GM12872 (cell line): Measurements from ENCODE around the gene PRG3.

ENCODE experiments used
- TF ChIP-seq, protein P1 (sequence below): IDR thresholded peaks from 3 replicates; pipeline ENCODE4 v1.5.1; 2011; ENCODE audit warnings: low read depth, mild to moderate bottlenecking, low read length, moderate library complexity; ENCODE audit not compliant: insufficient read depth

Gene PRG3

DNA sequence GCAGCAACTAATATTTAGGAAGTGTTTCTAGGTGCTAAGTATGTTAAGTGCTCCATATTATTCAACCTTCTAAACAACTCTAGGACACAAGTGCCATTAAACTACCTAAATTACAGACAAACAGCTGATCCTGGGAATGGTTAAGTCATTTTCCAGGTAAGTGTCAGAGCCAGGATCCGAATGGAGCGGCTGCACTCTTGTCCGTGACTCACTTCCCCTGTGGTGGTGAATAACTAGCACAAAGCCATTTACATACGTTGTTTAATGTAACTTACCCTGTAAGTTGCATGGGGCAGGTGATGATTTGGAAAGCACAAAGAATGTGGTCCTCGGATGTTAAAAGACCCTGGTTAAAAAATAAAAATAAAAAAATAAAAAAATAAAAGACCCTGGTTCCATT, 18.3 kb upstream of the PRG3 start:
- TF ChIP-seq, protein P1, sequence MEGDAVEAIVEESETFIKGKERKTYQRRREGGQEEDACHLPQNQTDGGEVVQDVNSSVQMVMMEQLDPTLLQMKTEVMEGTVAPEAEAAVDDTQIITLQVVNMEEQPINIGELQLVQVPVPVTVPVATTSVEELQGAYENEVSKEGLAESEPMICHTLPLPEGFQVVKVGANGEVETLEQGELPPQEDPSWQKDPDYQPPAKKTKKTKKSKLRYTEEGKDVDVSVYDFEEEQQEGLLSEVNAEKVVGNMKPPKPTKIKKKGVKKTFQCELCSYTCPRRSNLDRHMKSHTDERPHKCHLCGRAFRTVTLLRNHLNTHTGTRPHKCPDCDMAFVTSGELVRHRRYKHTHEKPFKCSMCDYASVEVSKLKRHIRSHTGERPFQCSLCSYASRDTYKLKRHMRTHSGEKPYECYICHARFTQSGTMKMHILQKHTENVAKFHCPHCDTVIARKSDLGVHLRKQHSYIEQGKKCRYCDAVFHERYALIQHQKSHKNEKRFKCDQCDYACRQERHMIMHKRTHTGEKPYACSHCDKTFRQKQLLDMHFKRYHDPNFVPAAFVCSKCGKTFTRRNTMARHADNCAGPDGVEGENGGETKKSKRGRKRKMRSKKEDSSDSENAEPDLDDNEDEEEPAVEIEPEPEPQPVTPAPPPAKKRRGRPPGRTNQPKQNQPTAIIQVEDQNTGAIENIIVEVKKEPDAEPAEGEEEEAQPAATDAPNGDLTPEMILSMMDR, result no peak

- TF ChIP-seq, protein P1, result no peak
Measured at GRCh38 chr11:57397394-57397990, 16.5 kb upstream of the PRG3 start.

- TF ChIP-seq, protein P1, result no peak
Measured at GRCh38 chr11:57396744-57397143, 15.8 kb upstream of the PRG3 start.

- TF ChIP-seq, protein P1, result no peak
Measured at GRCh38 chr11:57395905-57396623, 15.1 kb upstream of the PRG3 start.

DNA sequence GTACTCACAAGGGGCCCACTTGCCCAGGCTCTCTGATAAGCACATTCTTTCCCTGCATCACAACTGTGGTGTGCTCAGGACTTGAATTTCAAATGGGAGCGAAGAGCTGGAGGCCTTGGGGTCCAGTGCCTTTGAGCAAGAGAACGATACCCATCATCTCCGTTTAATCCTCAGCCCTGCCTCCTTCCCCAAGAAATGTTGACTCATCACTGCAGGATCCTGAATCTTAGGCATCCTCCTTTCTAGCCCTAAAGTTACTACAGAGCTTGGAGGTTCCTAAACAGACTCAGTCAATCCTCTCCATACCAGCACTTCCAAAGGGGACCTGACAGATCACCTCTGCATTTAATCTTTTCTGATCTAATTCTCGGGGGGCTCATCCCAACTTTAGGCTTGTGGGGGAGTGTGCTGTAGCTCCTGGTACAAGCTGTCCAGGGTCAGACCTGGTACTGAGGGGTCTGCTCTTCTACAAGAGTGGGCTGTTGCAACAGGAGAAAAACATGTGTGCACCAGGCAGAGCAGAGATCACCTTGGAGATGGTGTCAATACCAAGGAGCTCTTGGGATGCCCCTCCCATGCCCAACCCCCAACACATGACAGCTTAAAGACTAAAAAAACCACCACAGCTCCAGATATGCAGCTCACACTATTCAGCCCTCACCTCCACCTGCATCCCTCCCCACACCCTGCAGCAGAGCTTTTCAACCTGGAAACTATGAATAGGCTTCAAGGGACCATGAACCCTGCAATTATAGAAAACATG, 13.4 kb upstream of the PRG3 start:
- TF ChIP-seq, protein P1, result no peak

- TF ChIP-seq, protein P1, result no peak
Measured at GRCh38 chr11:57392763-57393105, 11.8 kb upstream of the PRG3 start.

GRCh38 chr11:57392066-57392762, 11.3 kb upstream of the PRG3 start:
- TF ChIP-seq, protein P1, result no peak
